IPS DF 6.9 (cell line): ENCODE results near the gene CPNE6.

Experiments used
- DNase-seq: peaks from one replicate; pipeline ENCODE4 v3.0.0-alpha.2; 2013; ENCODE audit warnings: low read depth, low spot score
- H3K27ac ChIP-seq: one replicate; pipeline ENCODE4 v1.5.1; 2013; ENCODE audit warnings: low read length, control low read depth
- H3K27me3 ChIP-seq: 2 replicates; pipeline ENCODE4 v1.6.1; 2013; ENCODE audit warnings: mild to moderate bottlenecking, low read length; ENCODE audit not compliant: control insufficient read depth, insufficient read depth
- H3K36me3 ChIP-seq: 2 replicates; pipeline ENCODE4 v1.6.1; 2013; ENCODE audit warnings: low read length; ENCODE audit not compliant: control insufficient read depth, insufficient read depth
- H3K4me1 ChIP-seq: 2 replicates; pipeline ENCODE4 v1.6.1; 2013; ENCODE audit warnings: low read length; ENCODE audit not compliant: control insufficient read depth, insufficient read depth
- H3K4me3 ChIP-seq: 2 replicates; pipeline ENCODE4 v1.5.1; 2013; ENCODE audit warnings: mild to moderate bottlenecking, low read length
- H3K9me3 ChIP-seq: 2 replicates; pipeline ENCODE4 v1.6.1; 2013; ENCODE audit warnings: low read length, inconsistent platforms; ENCODE audit not compliant: control insufficient read depth, insufficient read depth
- WGBS: extraction: QIAGEN DNeasy Blood & Tissue Kit; methylation state at CpG from one replicate; pipeline ENCODE4 v1.1.7; 2013; ENCODE audit warnings: mixed read lengths, missing lambda C conversion rate; ENCODE audit not compliant: insufficient read length, insufficient coverage; 5-methylcytosine and 5-hydroxymethylcytosine counted together

CPNE6 gene

GRCh38 chr14:24119691-24120090 is 48.3 kb downstream of the CPNE6 start:
- Histone ChIP-seq H3K4me3 (no peak overlapping the region), H3K9me3 (no peaks in the 10 kb centered on the region), H3K27me3 (no peaks in the 10 kb centered on the region), H3K4me1 (no peaks in the 10 kb centered on the region), H3K36me3 (peaks cover 27% of the 10 kb centered on the region), H3K27ac (no peak overlapping the region)
- no CpG with 5 or more reads among the region's 6 CpGs for WGBS
- no peak for DNase-seq

DNA sequence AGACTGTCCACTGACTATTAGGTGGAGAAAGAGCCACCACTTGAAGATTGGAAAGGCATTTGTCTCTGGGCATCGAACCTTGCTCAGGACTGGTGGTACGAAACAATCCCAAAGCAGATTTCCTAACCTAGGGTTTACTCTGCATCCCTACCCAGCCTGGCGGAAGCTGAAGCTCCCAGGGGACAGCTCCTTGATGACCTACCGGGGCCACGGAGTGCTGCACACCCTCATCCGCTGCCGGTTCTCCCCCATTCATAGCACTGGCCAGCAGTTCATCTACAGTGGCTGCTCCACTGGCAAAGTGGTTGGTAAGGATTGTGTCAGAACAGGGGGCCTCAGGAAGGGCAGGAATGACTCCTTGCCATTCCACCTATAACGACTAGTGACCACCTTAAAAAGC is 49.8 kb downstream of the CPNE6 start:
- Histone ChIP-seq H3K4me3 (no peak overlapping the region), H3K27ac (no peak overlapping the region), H3K27me3 (no peaks in the 10 kb centered on the region), H3K4me1 (no peaks in the 10 kb centered on the region), H3K9me3 (no peaks in the 10 kb centered on the region), H3K36me3 (peaks cover 27% of the 10 kb centered on the region)
- WGBS, result no CpG with 5 or more reads among the region's 8 CpGs
- no peak for DNase-seq

- no peaks in the 10 kb centered on the region for H3K27me3 ChIP-seq
- peaks cover 27% of the 10 kb centered on the region for H3K36me3 ChIP-seq
- no peak overlapping the region for H3K27ac ChIP-seq
- H3K9me3 ChIP-seq, result no peaks in the 10 kb centered on the region
- WGBS, result no CpG with 5 or more reads among the region's 4 CpGs
- no peak overlapping the region for H3K4me3 ChIP-seq
- DNase-seq, result no peak
- no peaks in the 10 kb centered on the region for H3K4me1 ChIP-seq
Observed at GRCh38 chr14:24122416-24122815, 51.1 kb downstream of the CPNE6 start.

GRCh38 chr14:24122898-24123297 is 51.5 kb downstream of the CPNE6 start:
- no peaks in the 10 kb centered on the region for H3K27me3 ChIP-seq
- H3K36me3 ChIP-seq, result peaks cover 27% of the 10 kb centered on the region
- DNase-seq, result no peak
- no peaks in the 10 kb centered on the region for H3K4me1 ChIP-seq
- no peaks in the 10 kb centered on the region for H3K9me3 ChIP-seq
- no peak overlapping the region for H3K27ac ChIP-seq
- no peak overlapping the region for H3K4me3 ChIP-seq
- WGBS, result no CpG with 5 or more reads among the region's 8 CpGs

DNA sequence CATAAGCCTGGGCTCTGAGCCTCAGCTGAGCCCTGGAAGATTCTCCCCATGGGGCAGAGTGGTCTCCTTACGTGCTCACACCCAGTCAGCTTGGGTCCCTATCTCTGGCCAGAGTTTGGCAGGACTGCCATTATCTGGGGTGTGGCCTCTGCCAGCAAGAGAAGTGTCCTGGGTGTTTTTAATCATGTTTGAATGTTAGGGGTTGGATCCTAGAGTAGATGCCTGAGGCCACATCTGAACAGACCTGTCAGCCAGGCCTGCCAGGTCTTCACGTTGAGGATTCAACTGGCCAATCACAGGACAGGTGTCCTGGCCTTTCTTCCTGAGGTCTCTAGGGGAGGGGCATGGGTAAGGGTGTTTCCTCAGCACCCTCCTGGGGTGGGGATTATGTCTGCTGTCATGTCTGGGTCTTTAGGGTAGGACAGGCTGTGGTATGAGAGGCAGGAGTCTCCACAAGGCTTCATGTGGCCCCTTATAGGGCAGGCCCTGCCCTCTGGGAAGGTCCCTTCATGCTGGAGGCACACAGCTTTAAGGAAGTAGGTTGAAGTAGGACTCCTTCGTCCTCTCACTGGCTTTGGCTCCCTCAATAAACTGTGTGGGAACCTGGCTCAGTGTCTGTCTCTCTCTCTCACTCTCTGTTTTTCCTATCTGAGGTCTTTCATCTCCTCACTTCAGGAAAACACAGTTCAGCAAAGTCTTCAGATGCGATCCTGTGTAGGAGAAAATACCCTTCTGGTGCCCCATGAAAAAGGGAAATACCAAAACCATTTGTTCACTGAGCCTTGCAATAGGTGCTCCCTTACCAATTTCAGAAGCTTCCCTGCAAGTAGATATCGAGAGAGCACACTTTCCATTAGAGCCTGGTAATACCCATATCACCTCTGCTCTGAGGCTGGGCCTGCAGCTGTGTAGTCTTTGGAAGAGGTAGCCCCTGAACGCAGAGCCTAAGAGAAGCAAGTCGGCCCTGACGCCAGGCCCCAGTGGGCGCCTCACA is 52.4 kb downstream of the CPNE6 start:
- Histone ChIP-seq H3K27ac (no peak overlapping the region), H3K36me3 (peaks cover 22% of the 10 kb centered on the region), H3K9me3 (no peaks in the 10 kb centered on the region)

GRCh38 chr14:24126939-24127338 is 55.6 kb downstream of the CPNE6 start:
- Histone ChIP-seq H3K36me3 (peaks cover 7% of the 10 kb centered on the region), H3K9me3 (no peaks in the 10 kb centered on the region), H3K4me3 (no peak overlapping the region), H3K27me3 (no peaks in the 10 kb centered on the region), H3K27ac (no peak overlapping the region), H3K4me1 (no peaks in the 10 kb centered on the region)
- DNase-seq, result no peak

More for the DNA sequence above, 52.4 kb downstream of the CPNE6 start:
- Histone ChIP-seq H3K27me3 (no peaks in the 10 kb centered on the region), H3K4me1 (no peaks in the 10 kb centered on the region), H3K4me3 (no peak overlapping the region)
- DNase-seq, result no peak
- no CpG with 5 or more reads among the region's 9 CpGs for WGBS

DNA sequence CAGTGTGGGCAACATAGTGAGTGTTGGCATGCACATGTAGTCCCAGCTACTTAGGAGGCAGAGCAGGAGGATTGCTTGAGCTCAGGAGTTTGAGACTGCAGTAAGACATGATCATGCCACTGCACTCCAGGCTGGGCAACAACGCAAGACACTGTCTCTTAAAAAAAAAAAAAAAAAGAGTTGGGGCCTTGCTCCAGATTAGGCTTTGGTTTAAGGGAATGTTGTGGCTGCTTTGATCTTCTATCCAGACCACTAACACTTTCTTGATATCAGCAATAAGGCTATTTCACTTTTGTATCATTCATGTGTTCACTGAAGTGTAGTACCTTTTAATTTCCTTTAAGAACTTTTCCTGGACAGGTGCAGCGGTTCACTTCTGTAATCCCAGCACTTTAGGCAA is 56.3 kb downstream of the CPNE6 start:
- no peaks in the 10 kb centered on the region for H3K9me3 ChIP-seq
- no peaks in the 10 kb centered on the region for H3K27me3 ChIP-seq
- no peak overlapping the region for H3K27ac ChIP-seq
- no peaks in the 10 kb centered on the region for H3K4me1 ChIP-seq
- no peak for DNase-seq
- no CpG with 5 or more reads among the region's 2 CpGs for WGBS
- peaks cover 4% of the 10 kb centered on the region for H3K36me3 ChIP-seq
- no peak overlapping the region for H3K4me3 ChIP-seq
